H1 (cell line): ENCODE data around the gene RAB35. TPM values are rescaled to one million over a fixed set of nuclear protein-coding genes. Genes with fewer than 3 reads are reported as not detected.

ENCODE experiments used
- CTCF ChIA-PET: fragments of 300-600 bp; sonication (Branson Sonifier 250); formaldehyde crosslinking; loops from one replicate; lab custom pipeline; 2021; ENCODE audit not compliant: partially characterized antibody; lab: Charles Lee
- POLR2A ChIA-PET: fragments of 300-600 bp; sonication (Branson Sonifier 250); formaldehyde crosslinking; loops from one replicate; lab custom pipeline; 2021; ENCODE audit warnings: inconsistent platforms; ENCODE audit not compliant: partially characterized antibody; lab: Charles Lee
- DNase-seq, 2 experiments: peaks; one replicate each; pipeline versions ENCODE4 v3.0.0 to v3.0.0-alpha.2; 2010 to 2022; ENCODE audit warnings: low spot score in 2 of 2, low read depth in 1 of 2, mixed read lengths in 1 of 2
- FAIRE-seq: peaks from 2 replicates; lab custom pipeline; 2011; peaks lifted over from hg19 to GRCh38; lab: Jason Lieb, UNC
- H2AFZ ChIP-seq: 2 replicates; pipeline ENCODE4 v1.8.1; 2012; ENCODE audit warnings: low read length, inconsistent platforms
- H2AK5ac ChIP-seq: 2 replicates; pipeline ENCODE4 v1.6.1; 2013; ENCODE audit warnings: low read depth, low read length
- H2BK120ac ChIP-seq: replicated peaks from 2 replicates; pipeline ENCODE3; 2013; ENCODE audit warnings: low read depth, low read length, inconsistent platforms
- H2BK12ac ChIP-seq: 2 replicates; pipeline ENCODE4 v1.6.1; 2013; ENCODE audit warnings: low read depth, low read length
- H2BK15ac ChIP-seq: 2 replicates; pipeline ENCODE4 v1.6.1; 2013; ENCODE audit warnings: low read length
- H2BK20ac ChIP-seq: 2 replicates; pipeline ENCODE4 v1.6.1; 2013; ENCODE audit warnings: low read length
- H2BK5ac ChIP-seq: 2 replicates; pipeline ENCODE4 v1.6.1; 2013; ENCODE audit warnings: low read depth, low read length
- H3K14ac ChIP-seq: 2 replicates; pipeline ENCODE4 v1.6.1; 2013; ENCODE audit warnings: inconsistent platforms; ENCODE audit not compliant: insufficient read length
- H3K18ac ChIP-seq: 2 replicates; pipeline ENCODE4 v1.6.1; 2013; ENCODE audit warnings: low read length; ENCODE audit errors: extremely low read depth
- H3K23ac ChIP-seq: 2 replicates; pipeline ENCODE4 v1.6.1; 2013; ENCODE audit warnings: inconsistent platforms; ENCODE audit not compliant: insufficient read length
- H3K23me2 ChIP-seq: 2 replicates; pipeline ENCODE4 v1.6.1; 2013; ENCODE audit warnings: low read depth, low read length
- H3K27ac ChIP-seq: 2 replicates; pipeline ENCODE4 v1.6.1; 2011; ENCODE audit warnings: low read depth, low read length, inconsistent platforms
- H3K27me3 ChIP-seq, 4 experiments: replicated peaks in 1 of 4; 1 replicate in 1 of 4; 2 replicates in 3 of 4; pipeline versions ENCODE4 v1.6.1 to v1.8.1; 2011 to 2013; ENCODE audit warnings: low read length in 3 of 4, mild to moderate bottlenecking in 3 of 4, inconsistent platforms in 2 of 4, mixed read lengths in 2 of 4, moderate library complexity in 1 of 4; ENCODE audit not compliant: control insufficient read depth in 3 of 4, insufficient read depth in 3 of 4; ENCODE audit errors: extremely low read depth in 1 of 4
- H3K36me3 ChIP-seq, 4 experiments: 2 replicates each; pipeline versions ENCODE4 v1.6.1 to v1.8.1; 2011 to 2013; ENCODE audit warnings: mild to moderate bottlenecking in 4 of 4, low read length in 3 of 4, moderate library complexity in 2 of 4, control low read depth in 1 of 4, inconsistent platforms in 1 of 4; ENCODE audit not compliant: insufficient read depth in 4 of 4, control insufficient read depth in 2 of 4
- H3K4ac ChIP-seq: replicated peaks from 2 replicates; pipeline ENCODE3; 2013; ENCODE audit warnings: low read length, low read depth, mixed read lengths, inconsistent platforms; ENCODE audit not compliant: insufficient read length
- H3K4me1 ChIP-seq, 4 experiments: replicated peaks in 1 of 4; 1 replicate in 1 of 4; 2 replicates in 3 of 4; pipeline versions ENCODE4 v1.6.1 to v1.8.1; 2011 to 2013; ENCODE audit warnings: low read length in 3 of 4, inconsistent platforms in 2 of 4, mixed read lengths in 1 of 4; ENCODE audit not compliant: insufficient read depth in 4 of 4, control insufficient read depth in 3 of 4
- H3K4me2 ChIP-seq, 2 experiments: 2 replicates each; pipeline versions ENCODE4 v1.6.1 to v1.8.1; 2011 to 2013; ENCODE audit warnings: low read depth in 2 of 2, low read length in 2 of 2, control low read depth in 1 of 2, inconsistent platforms in 1 of 2, mild to moderate bottlenecking in 1 of 2; ENCODE audit not compliant: insufficient read depth in 1 of 2
- H3K4me3 ChIP-seq, 4 experiments: fragments of 200-600, 300-600 bp in 1 of 4; sonication (generic), shearing (Covaris generic), sonication (Bioruptor Twin) in 1 of 4; 2 replicates each; pipeline versions ENCODE4 v1.5.1 to v1.8.1; 2011 to 2016; ENCODE audit warnings: low read length in 4 of 4, low read depth in 3 of 4, control low read depth in 2 of 4, inconsistent platforms in 2 of 4, mild to moderate bottlenecking in 2 of 4, mixed read lengths in 1 of 4, moderate library complexity in 1 of 4; ENCODE audit not compliant: insufficient read depth in 2 of 4; ENCODE audit errors: extremely low read depth in 1 of 4
- H3K56ac ChIP-seq: replicated peaks from 2 replicates; pipeline ENCODE3; 2013; ENCODE audit warnings: low read depth, mild to moderate bottlenecking, mixed read lengths, low read length, inconsistent platforms; ENCODE audit not compliant: insufficient read length
- H3K79me1 ChIP-seq: 2 replicates; pipeline ENCODE4 v1.6.1; 2013; ENCODE audit warnings: low read depth, low read length, control low read depth
- H3K79me2 ChIP-seq, 2 experiments: 2 replicates each; pipeline versions ENCODE4 v1.6.1 to v1.8.1; 2012 to 2013; ENCODE audit warnings: low read length in 2 of 2, mild to moderate bottlenecking in 2 of 2, inconsistent platforms in 1 of 2; ENCODE audit not compliant: insufficient read depth in 2 of 2, control insufficient read depth in 1 of 2
- H3K9ac ChIP-seq, 4 experiments: replicated peaks in 1 of 4; 1 replicate in 1 of 4; 2 replicates in 3 of 4; pipeline versions ENCODE4 v1.6.1 to v1.8.1; 2011 to 2013; ENCODE audit warnings: low read depth in 3 of 4, low read length in 3 of 4, control low read depth in 2 of 4, mild to moderate bottlenecking in 2 of 4, moderate library complexity in 2 of 4, inconsistent platforms in 1 of 4; ENCODE audit errors: extremely low read depth in 1 of 4
- H3K9me3 ChIP-seq, 2 experiments: 2 replicates each; pipeline versions ENCODE4 v1.6.1 to v1.8.1; 2012 to 2013; ENCODE audit warnings: mild to moderate bottlenecking in 2 of 2, moderate library complexity in 2 of 2, control low read depth in 1 of 2, inconsistent platforms in 1 of 2, low read depth in 1 of 2, low read length in 1 of 2, mixed read lengths in 1 of 2; ENCODE audit not compliant: insufficient read depth in 2 of 2
- H4K20me1 ChIP-seq, 2 experiments: replicated peaks in 1 of 2; 2 replicates each; pipeline versions ENCODE3 to v1.8.1; 2011 to 2013; ENCODE audit warnings: inconsistent platforms in 2 of 2, low read length in 2 of 2, mild to moderate bottlenecking in 1 of 2; ENCODE audit not compliant: insufficient read depth in 2 of 2, control insufficient read depth in 1 of 2
- H4K5ac ChIP-seq: 2 replicates; pipeline ENCODE4 v1.6.1; 2013; ENCODE audit warnings: low read length, low read depth, mixed read lengths, inconsistent platforms; ENCODE audit not compliant: insufficient read length
- H4K8ac ChIP-seq: 2 replicates; pipeline ENCODE4 v1.8.0; 2013; ENCODE audit warnings: mild to moderate bottlenecking, moderate library complexity, low read length, inconsistent platforms; ENCODE audit not compliant: insufficient read depth; ENCODE audit errors: extremely low read depth
- H4K91ac ChIP-seq: replicated peaks from 2 replicates; pipeline ENCODE3; 2013; ENCODE audit warnings: low read length, mixed read lengths, inconsistent platforms; ENCODE audit not compliant: insufficient read length
- BCL11A ChIP-seq, 2 experiments: IDR thresholded peaks; one replicate each; pipeline ENCODE4 v1.6.1; 2011; ENCODE audit warnings: low read depth in 2 of 2, low read length in 2 of 2, mild to moderate bottlenecking in 2 of 2
- CBX8 ChIP-seq: fragments of 300-800, 300-1000 bp; sonication (generic); IDR thresholded peaks from 2 replicates; pipeline ENCODE4 v1.7.1; 2016; ENCODE audit warnings: low read depth, low read length, borderline replicate concordance
- CREB1 ChIP-seq: IDR thresholded peaks from 2 replicates; pipeline ENCODE4 v1.6.1; 2012; ENCODE audit warnings: inconsistent platforms
- CTBP2 ChIP-seq: IDR thresholded peaks from 2 replicates; pipeline ENCODE4 v1.7.0; 2011; ENCODE audit warnings: borderline replicate concordance, mild to moderate bottlenecking, moderate library complexity, mixed read lengths, low read length; ENCODE audit not compliant: insufficient read depth, insufficient read length
- GTF2F1 ChIP-seq: IDR thresholded peaks from 2 replicates; pipeline ENCODE4 v1.6.1; 2012; ENCODE audit warnings: low read depth, low read length, improper control_type of control experiment, borderline replicate concordance
- HDAC2 ChIP-seq, 2 experiments: fragments of 300-600 bp in 1 of 2; sonication (generic) in 1 of 2; IDR thresholded peaks; 2 replicates each; pipeline ENCODE4 v1.6.1; 2011 to 2012; ENCODE audit warnings: low read depth in 2 of 2, low read length in 2 of 2, mild to moderate bottlenecking in 2 of 2, moderate library complexity in 2 of 2, borderline replicate concordance in 1 of 2, inconsistent platforms in 1 of 2
- MAFK ChIP-seq: IDR thresholded peaks from 2 replicates; pipeline ENCODE4 v1.6.1; 2012; ENCODE audit warnings: low read depth, mild to moderate bottlenecking, improper control_type of control experiment, low read length
- NANOG ChIP-seq: IDR thresholded peaks from 2 replicates; pipeline ENCODE4 v1.6.1; 2011; ENCODE audit warnings: low read length, low read depth, mild to moderate bottlenecking, inconsistent platforms; ENCODE audit not compliant: insufficient read depth, poor library complexity, severe bottlenecking
- NRF1 ChIP-seq: IDR thresholded peaks from 2 replicates; pipeline ENCODE4 v1.6.1; 2011; ENCODE audit warnings: mild to moderate bottlenecking, low read depth, low read length, improper control_type of control experiment
- RBBP5 ChIP-seq: IDR thresholded peaks from 2 replicates; pipeline ENCODE4 v1.7.1; 2012; ENCODE audit warnings: low read depth, mild to moderate bottlenecking, inconsistent platforms, low read length, moderate library complexity, borderline replicate concordance
- RXRA ChIP-seq: IDR thresholded peaks from 2 replicates; pipeline ENCODE4 v1.6.1; 2011; ENCODE audit warnings: low read depth, mild to moderate bottlenecking, low read length, moderate library complexity; ENCODE audit not compliant: insufficient read depth
- SUZ12 ChIP-seq: fragments of 200-600 bp; sonication (generic); IDR thresholded peaks from 2 replicates; pipeline ENCODE4 v1.6.1; 2012; ENCODE audit warnings: mild to moderate bottlenecking, inconsistent platforms, low read length, moderate library complexity, mixed read lengths
- TBP ChIP-seq: IDR thresholded peaks from 2 replicates; pipeline ENCODE4 v1.6.1; 2011; ENCODE audit warnings: low read depth, low read length, improper control_type of control experiment
- TCF12 ChIP-seq: IDR thresholded peaks from 2 replicates; pipeline ENCODE4 v1.6.1; 2011; ENCODE audit warnings: low read depth, mild to moderate bottlenecking, low read length
- ZNF274 ChIP-seq: IDR thresholded peaks from 2 replicates; pipeline ENCODE4 v1.7.0; 2012; ENCODE audit warnings: low read length, borderline replicate concordance; ENCODE audit errors: extremely low read depth
- WGBS, 2 experiments: shearing (Covaris generic) in 1 of 2; methylation state at CpG; one replicate each; pipeline versions ENCODE4 v1.1.6 to v1.1.7; 2013 to 2015; ENCODE audit warnings: low lambda C conversion rate in 2 of 2, mixed read lengths in 2 of 2, inconsistent platforms in 1 of 2, low coverage in 1 of 2, missing lambda C conversion rate in 1 of 2; ENCODE audit not compliant: insufficient replicate concordance in 2 of 2, insufficient coverage in 1 of 2, insufficient read length in 1 of 2; ENCODE audit errors: extremely low coverage in 1 of 2, missing lambda C conversion rate in 1 of 2; 5-methylcytosine and 5-hydroxymethylcytosine counted together
- polyA plus RNA-seq, 7 experiments: library from polyadenylated mRNA; depleted of rRNA in 3 of 7; stranded (reverse) in 5 of 7; unstranded in 2 of 7; fragments of >200 nt in 5 of 7; fragments of 200-250 nt in 2 of 7; gene quantifications; 1 replicate in 5 of 7; 2 replicates in 1 of 7; 4 replicates in 1 of 7; pipeline versions ENCODE4 v1.2.1 to v1.2.3, GENCODE V29; 2011 to 2013; ENCODE audit warnings: missing spikeins in 2 of 7, mixed read lengths in 2 of 7
- total RNA-seq: library from RNA; stranded (reverse); fragmentation: NEBNext Ultra II Directional; extraction: Animal tissue kit (Norgen Biotek cat#: 25700); gene quantifications from 2 replicates; pipeline ENCODE4 v1.2.1, GENCODE V29; 2021

RAB35 gene
- total and polyA plus RNA-seq, 2 of the 8 experiments (the other 6 are each of a cell fraction or from before 2014, with no cell fraction given), result 33.4 to 39.0 TPM

GRCh38 chr12:120056739-120057138 is 59.8 kb downstream of the RAB35 start:
- Histone ChIP-seq H2BK20ac (no peak overlapping the region), H3K56ac (no peak overlapping the region), H3K9ac (no peak overlapping the region), H3K23ac (no peak overlapping the region), H2AK5ac (no peak overlapping the region), H2AFZ (no peak overlapping the region), H2BK5ac (no peak overlapping the region), H2BK120ac (no peak overlapping the region), H3K27me3 (no peaks in the 10 kb centered on the region), H3K4ac (no peak overlapping the region), H3K23me2 (no peaks in the 10 kb centered on the region), H3K27ac (no peak overlapping the region), H3K18ac (no peak overlapping the region; the same call in 1 of the 2 replicates), H2BK12ac (no peak overlapping the region), H4K20me1 (no peaks in the 10 kb centered on the region), H4K5ac (no peak overlapping the region), H3K4me2 (no peak overlapping the region), H3K4me1 (no peaks in the 10 kb centered on the region), H3K79me1 (no peaks in the 10 kb centered on the region), H3K79me2 (no peaks in the 10 kb centered on the region), H2BK15ac (no peak overlapping the region), H3K36me3 (no peaks in the 10 kb centered on the region), H3K14ac (no peak overlapping the region), H4K8ac (no peak overlapping the region), H4K91ac (no peak overlapping the region), H3K4me3 (no peak overlapping the region), H3K9me3 (no peaks in the 10 kb centered on the region; a peak in 1 of 4 replicates)
- FAIRE-seq (no peak), DNase-seq (no peak)
- ChIA-PET CTCF (interaction anchor here (0.7 to 1.2 kb wide), 2 partner anchors 21 to 69 kb away, joined by 3 read pairs; no protein-coding TSS in a partner anchor), POLR2A (no interaction called here)
- 94% methylated on average over 5 of the region's 5 CpGs; no CpG with 5 or more reads in 1 of the 2 experiments for WGBS, 2 experiments
- no peak for TF ChIP-seq BCL11A (IDR thresholded peaks at IDR 0.05; ENCODE audit: low read depth in 2 of 2, low read length in 2 of 2)
- TF ChIP-seq NANOG, result no peak
- TF ChIP-seq RBBP5, result no peak
- TF ChIP-seq CBX8, result no peak
- no peak for TF ChIP-seq TBP
- no peak for TF ChIP-seq HDAC2 (IDR thresholded peaks at IDR 0.05; ENCODE audit: borderline replicate concordance in 1 of 2, low read depth in 2 of 2, low read length in 2 of 2)
- no peak for TF ChIP-seq CTBP2
- no peak for TF ChIP-seq TCF12
- no peak for TF ChIP-seq ZNF274
- TF ChIP-seq MAFK, result no peak
- no peak for TF ChIP-seq SUZ12
- no peak for TF ChIP-seq RXRA
- no peak for TF ChIP-seq GTF2F1
- no peak for TF ChIP-seq CREB1
- TF ChIP-seq NRF1, result no peak
